ENCODE data around the gene CDC42SE2.

GRCh38 chr5:131406975-131407638, 143.3 kb downstream of the CDC42SE2 start:
- TF ChIP-seq, protein P1, sequence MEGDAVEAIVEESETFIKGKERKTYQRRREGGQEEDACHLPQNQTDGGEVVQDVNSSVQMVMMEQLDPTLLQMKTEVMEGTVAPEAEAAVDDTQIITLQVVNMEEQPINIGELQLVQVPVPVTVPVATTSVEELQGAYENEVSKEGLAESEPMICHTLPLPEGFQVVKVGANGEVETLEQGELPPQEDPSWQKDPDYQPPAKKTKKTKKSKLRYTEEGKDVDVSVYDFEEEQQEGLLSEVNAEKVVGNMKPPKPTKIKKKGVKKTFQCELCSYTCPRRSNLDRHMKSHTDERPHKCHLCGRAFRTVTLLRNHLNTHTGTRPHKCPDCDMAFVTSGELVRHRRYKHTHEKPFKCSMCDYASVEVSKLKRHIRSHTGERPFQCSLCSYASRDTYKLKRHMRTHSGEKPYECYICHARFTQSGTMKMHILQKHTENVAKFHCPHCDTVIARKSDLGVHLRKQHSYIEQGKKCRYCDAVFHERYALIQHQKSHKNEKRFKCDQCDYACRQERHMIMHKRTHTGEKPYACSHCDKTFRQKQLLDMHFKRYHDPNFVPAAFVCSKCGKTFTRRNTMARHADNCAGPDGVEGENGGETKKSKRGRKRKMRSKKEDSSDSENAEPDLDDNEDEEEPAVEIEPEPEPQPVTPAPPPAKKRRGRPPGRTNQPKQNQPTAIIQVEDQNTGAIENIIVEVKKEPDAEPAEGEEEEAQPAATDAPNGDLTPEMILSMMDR (IDR thresholded peaks at IDR 0.05): no peak
- no peak for TF ChIP-seq ZFX (IDR thresholded peaks at IDR 0.05; ENCODE audit: borderline replicate concordance)
